ENCODE data around the gene CALCOCO1. TPM values are rescaled to one million over a fixed set of nuclear protein-coding genes. Genes with fewer than 3 reads are reported as not detected.

CALCOCO1 gene
- polyA plus RNA-seq, 3 donors, result 60.1 to 238 (median 69.6) TPM

DNA sequence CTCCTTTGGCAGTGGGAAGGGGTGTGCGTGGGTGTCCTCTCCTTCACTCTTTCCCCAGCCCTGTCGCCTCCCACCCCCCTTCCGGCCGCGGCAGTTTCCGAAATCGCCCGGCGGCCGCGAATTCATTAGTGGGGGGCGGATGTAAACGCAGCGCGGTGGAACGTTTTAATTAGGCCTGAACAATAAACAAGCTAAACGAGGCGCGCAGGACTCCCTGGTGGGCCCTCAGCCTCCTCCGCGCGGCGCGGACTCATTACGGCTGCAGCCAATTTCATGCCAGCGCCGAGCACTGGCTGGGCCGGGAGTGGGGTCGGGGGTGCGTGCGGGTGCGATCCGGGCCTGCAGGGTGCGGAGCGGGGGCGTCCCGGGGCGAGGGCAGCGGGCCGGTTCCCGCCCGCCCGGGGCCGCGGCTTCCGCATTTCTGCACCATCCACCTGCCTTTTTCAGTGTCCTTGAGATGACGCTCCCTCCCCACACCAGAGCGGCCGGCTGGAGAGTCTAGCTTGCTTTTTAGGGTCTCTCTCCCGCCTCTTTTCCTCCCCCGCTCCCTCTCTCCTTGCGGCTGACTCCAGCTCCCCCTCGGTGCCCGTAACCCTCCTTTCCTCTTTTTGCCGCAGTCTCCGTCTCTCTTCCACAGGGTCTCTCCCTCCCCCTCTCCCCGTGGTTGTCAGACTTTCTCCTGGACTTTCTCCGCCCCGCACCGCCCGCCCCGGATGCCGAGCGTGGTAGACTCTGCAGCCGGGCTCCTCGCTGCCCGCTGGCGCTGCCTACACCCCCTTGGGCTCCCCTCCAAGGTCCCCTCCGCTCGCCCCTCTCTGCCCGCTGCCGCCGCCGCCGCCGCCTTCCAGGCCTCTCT is 24.3 kb upstream of the CALCOCO1 start, which contains the start of gene CISTR:
Gene CISTR (minus strand): TSS at position 644 of the 856 bp plus-strand sequence.
- Mint-ChIP-seq H3K4me1 (peaks cover 14% of the 10 kb centered on the region), H3K9me3 (peaks cover 0 to 5% (median 0%) of the 10 kb centered on the region in 7 donors), H3K27me3 (ENCODE audit: low read depth in 3 of 3) (peaks cover 0 to 10% (median 3%) of the 10 kb centered on the region in 3 donors), H3K4me3 (peak within 1 kb of the TSS in 1 of 2 donors; percentile 63), H3K36me3 (peaks cover 0 to 2% of the 10 kb centered on the region in 2 donors), H3K27ac (no peak within 1 kb of the TSS)
- peak within 1 kb of the TSS; percentile 8 for H3K9ac ChIP-seq (ENCODE audit: insufficient read depth, low read length, poor library complexity, severe bottlenecking)
- DNase-seq, result peak in 2 of 3 donors; percentile 28 to 30
- no peaks in the 10 kb centered on the region for H4K20me1 ChIP-seq (ENCODE audit: insufficient read depth, low read length)
- H3K36me3 ChIP-seq (replicated peaks in 1 of 2; ENCODE audit: control insufficient read depth in 1 of 2, insufficient read depth in 2 of 2, low read length in 2 of 2), result no peaks in the 10 kb centered on the region
- H3K27me3 ChIP-seq (ENCODE audit: control insufficient read depth in 2 of 2, insufficient read depth in 2 of 2, low read length in 2 of 2), result peaks cover 80 to 92% of the 10 kb centered on the region in 2 donors
- H3K79me2 ChIP-seq (ENCODE audit: insufficient read depth, low read length), result no peaks in the 10 kb centered on the region
- under 1% methylated on average over 62 of the region's 76 CpGs for WGBS (ENCODE audit: insufficient coverage)
- peak within 1 kb of the TSS; percentile 62 for H2AFZ ChIP-seq (ENCODE audit: insufficient read depth, low read depth, low read length, poor library complexity, severe bottlenecking)
- H3K4me2 ChIP-seq (replicated peaks; ENCODE audit: extremely low read depth, low read length, poor library complexity, severe bottlenecking), result peak within 1 kb of the TSS; percentile 81
- peaks cover 12 to 25% of the 10 kb centered on the region in 2 donors for H3K4me1 ChIP-seq (ENCODE audit: control insufficient read depth in 1 of 2, insufficient read depth in 2 of 2, low read length in 2 of 2)
- peak within 1 kb of the TSS in 1 of 3 experiments; percentile 69 for H3K4me3 ChIP-seq (replicated peaks in 1 of 3; ENCODE audit: low read depth in 2 of 3, low read length in 3 of 3)
- peaks cover 0 to 30% of the 10 kb centered on the region in 2 donors for H3K9me3 ChIP-seq (replicated peaks in 1 of 2; ENCODE audit: control insufficient read depth in 1 of 2, insufficient read depth in 1 of 2, low read length in 2 of 2)
- no peak within 1 kb of the TSS for H3K27ac ChIP-seq (ENCODE audit: low read depth in 1 of 2, low read length in 2 of 2)
- no peak for TF ChIP-seq CTCF (IDR thresholded peaks at IDR 0.05)
- intact Hi-C loops (cut with micrococcal nuclease), result no loop called here

GRCh38 chr12:53750812-53751335 is 23.6 kb upstream of the CALCOCO1 start:
- Mint-ChIP-seq H3K9me3 (peaks cover 0 to 5% (median 2%) of the 10 kb centered on the region in 7 donors), H3K4me3 (peak overlapping the region in 1 of 2 donors; percentile 63), H3K27me3 (ENCODE audit: low read depth in 3 of 3) (peaks cover 0 to 7% (median 5%) of the 10 kb centered on the region in 3 donors), H3K4me1 (peaks cover 10% of the 10 kb centered on the region), H3K27ac (no peak overlapping the region), H3K36me3 (peaks cover 0 to 2% of the 10 kb centered on the region in 2 donors)
- WGBS (ENCODE audit: insufficient coverage), result 4% methylated on average over 24 of the region's 36 CpGs
- Histone ChIP-seq H4K20me1 (ENCODE audit: insufficient read depth, low read length) (no peaks in the 10 kb centered on the region), H2AFZ (ENCODE audit: insufficient read depth, low read depth, low read length, poor library complexity, severe bottlenecking) (peak overlapping the region; percentile 62), H3K9me3 (replicated peaks in 1 of 2; ENCODE audit: control insufficient read depth in 1 of 2, insufficient read depth in 1 of 2, low read length in 2 of 2) (peaks cover 0 to 30% of the 10 kb centered on the region in 2 donors), H3K4me3 (replicated peaks in 1 of 3; ENCODE audit: low read depth in 2 of 3, low read length in 3 of 3) (peak overlapping the region in 1 of 3 experiments; percentile 69), H3K4me2 (replicated peaks; ENCODE audit: extremely low read depth, low read length, poor library complexity, severe bottlenecking) (peak overlapping the region; percentile 81), H3K9ac (ENCODE audit: insufficient read depth, low read length, poor library complexity, severe bottlenecking) (peak overlapping the region; percentile 8), H3K27me3 (ENCODE audit: control insufficient read depth in 2 of 2, insufficient read depth in 2 of 2, low read length in 2 of 2) (peaks cover 78 to 97% of the 10 kb centered on the region in 2 donors), H3K36me3 (replicated peaks in 1 of 2; ENCODE audit: control insufficient read depth in 1 of 2, insufficient read depth in 2 of 2, low read length in 2 of 2) (no peaks in the 10 kb centered on the region), H3K27ac (ENCODE audit: low read depth in 1 of 2, low read length in 2 of 2) (no peak overlapping the region), H3K79me2 (ENCODE audit: insufficient read depth, low read length) (no peaks in the 10 kb centered on the region), H3K4me1 (ENCODE audit: control insufficient read depth in 1 of 2, insufficient read depth in 2 of 2, low read length in 2 of 2) (peaks cover 12 to 24% of the 10 kb centered on the region in 2 donors)
- no peak for TF ChIP-seq CTCF (IDR thresholded peaks at IDR 0.05)
- intact Hi-C loops (cut with micrococcal nuclease), result no loop called here
- DNase-seq, result no peak
